HG03354 (cell line): ENCODE measurements around the gene SWSAP1.
"Not testable (repeated sequence)": the region's sequence is repeated elsewhere in the genome, so short reads cannot be mapped to it uniquely, and the experiment has no call there.

Experiments
- ATAC-seq: cut with Tn5 transposase; IDR thresholded peaks from one replicate; pipeline ENCODE4 v1.9.1; 2021; ENCODE audit warnings: mild to moderate bottlenecking; ENCODE audit not compliant: unreplicated experiment, poor library complexity, severe bottlenecking

SWSAP1 gene

DNA sequence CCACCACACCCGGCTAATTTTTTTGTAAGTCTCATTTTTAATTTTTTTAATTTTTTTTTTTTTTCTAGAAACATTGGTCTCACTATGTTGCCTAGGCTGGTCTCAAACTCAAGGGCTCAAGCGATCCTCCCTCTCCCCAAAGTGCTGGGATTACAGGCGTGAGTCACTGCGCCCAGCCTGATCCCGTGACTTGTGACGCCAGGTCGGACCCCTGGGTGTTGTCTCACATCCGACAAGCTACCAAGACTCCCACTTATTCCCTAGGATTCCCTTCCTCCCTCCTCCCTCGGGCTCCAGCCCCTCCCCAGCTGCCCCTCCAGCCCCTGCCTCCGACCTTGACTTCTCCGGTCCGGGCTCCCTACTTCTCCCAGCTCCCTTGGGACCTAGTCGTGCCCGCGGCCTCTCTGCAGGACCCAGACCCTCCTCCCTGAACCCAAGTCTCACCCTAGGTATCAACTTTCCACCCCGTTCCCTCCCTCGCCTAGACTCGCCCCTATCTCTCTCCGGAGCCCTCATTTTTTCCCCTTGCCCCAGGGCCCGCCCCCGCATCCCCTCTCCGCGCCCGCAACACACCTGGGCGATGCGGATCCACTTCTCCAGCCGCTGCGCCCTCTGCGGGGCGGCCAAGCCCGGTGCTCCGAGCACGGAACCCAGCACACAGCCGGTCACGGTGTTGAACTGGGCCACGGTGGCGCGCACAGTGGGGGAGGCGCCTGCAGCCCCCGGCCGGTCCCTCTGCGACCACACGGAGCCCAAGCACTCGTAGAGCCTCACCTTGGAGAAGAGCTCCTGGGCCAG lies 31.6 kb downstream of the SWSAP1 start:
- no peak for ATAC-seq

DNA sequence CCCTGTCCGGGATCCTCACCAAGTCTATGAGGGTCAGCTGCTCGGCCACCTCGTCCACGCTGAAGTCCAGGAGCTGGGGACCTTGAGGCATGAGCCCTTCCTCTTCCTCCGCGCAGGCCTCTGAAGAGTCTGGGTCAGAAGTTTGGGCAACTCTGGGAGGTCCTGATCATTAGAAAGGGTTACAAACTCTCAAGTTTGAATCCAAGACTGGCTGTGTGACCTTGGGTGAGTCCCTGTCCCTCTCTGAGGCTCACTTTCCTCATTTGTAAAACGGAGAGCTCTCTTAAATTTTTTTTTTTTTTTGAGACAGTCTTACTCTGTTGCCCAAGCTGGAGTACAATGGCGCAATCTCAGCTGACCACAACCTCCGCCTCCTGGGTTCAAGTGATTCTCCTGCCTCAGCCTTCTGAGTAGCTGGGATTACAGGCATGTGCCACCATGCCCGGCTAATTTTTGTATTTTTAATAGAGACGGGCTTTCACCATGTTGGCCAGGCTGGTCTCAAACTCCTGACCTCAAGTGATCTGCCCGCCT lies 32.3 kb downstream of the SWSAP1 start:
- not testable (repeated sequence) for ATAC-seq

DNA sequence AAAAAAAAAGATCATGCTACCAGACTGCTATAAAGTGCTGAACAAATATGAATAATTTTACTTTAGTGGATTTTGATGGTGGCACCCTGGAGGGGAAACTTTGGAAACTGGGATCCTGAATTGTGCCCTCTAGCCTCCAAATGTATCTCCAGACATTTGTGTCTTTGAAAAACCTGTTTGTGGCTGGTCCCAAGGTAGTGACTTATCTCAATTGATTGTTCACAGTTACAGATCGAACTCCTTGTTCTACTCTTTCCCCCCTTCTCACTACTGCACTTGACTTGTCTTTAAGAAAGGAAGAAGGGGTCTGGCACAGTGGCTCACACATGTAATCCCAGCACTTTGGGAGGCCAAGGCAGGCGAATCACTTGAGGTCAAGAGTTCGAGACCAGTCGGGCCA lies 34.1 kb downstream of the SWSAP1 start:
- ATAC-seq, result no peak

GRCh38 chr19:11410682-11411081 lies 36.2 kb downstream of the SWSAP1 start:
- no peak for ATAC-seq

GRCh38 chr19:11414544-11414943 lies 40.1 kb downstream of the SWSAP1 start:
- no peak for ATAC-seq

- no peak for ATAC-seq
These were observed 42.0 kb downstream of the SWSAP1 start for GRCh38 chr19:11416346-11417052.

- ATAC-seq, result no peak
These were observed 43.7 kb downstream of the SWSAP1 start for GRCh38 chr19:11418094-11418548.

- ATAC-seq, result no peak
These were observed 44.4 kb downstream of the SWSAP1 start, which contains the start of gene RGL3 for GRCh38 chr19:11418549-11419506. Gene RGL3, minus strand, starts transcription at chr19:11419314. Its CDS starts 36 bp downstream, at chr19:11419278.

DNA sequence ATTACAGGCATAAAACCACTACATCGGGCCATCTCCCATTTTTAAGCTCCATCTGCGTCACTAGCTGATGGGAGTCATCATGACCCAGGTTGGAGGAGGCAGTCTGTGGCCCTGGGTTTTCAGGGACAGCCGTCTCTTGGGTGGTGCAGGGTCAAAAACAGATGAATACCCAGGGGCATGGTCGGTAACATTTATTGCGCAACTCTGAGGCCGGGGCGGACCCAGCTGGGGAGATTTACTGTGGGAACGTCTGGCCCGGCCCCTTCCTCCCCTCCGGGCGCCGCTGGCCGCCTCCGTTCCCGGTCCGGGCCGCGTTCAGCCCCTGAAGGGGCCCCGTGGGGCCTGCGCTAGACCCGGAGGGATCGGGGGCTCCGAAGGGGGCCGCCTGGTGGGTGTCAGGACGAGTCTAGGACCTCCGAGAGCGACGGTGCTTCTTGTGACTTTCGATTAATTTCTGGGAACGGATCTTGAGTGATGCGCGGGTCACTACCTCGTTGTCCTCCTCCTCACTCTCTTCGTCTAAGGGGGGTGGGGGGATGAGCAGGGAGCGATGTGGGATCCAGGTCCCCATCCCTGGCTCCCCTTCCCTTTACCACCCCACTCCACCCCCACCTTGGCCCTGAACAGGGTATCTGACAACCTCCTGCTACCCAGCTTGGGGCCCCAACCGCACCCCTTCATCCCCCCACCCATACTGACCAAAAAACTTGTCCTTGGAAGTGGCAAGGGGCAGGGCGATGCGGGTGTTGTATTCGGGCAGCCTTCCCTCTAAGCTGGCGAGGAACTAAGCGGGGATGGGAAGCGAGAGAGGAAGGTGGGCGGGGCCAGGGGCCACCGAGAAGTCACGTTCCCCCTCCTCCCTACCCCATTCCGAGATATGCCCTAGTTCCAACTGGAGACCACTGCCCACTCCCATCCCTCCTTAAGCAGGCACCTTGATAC lies 46.2 kb downstream of the SWSAP1 start:
- no peak for ATAC-seq

DNA sequence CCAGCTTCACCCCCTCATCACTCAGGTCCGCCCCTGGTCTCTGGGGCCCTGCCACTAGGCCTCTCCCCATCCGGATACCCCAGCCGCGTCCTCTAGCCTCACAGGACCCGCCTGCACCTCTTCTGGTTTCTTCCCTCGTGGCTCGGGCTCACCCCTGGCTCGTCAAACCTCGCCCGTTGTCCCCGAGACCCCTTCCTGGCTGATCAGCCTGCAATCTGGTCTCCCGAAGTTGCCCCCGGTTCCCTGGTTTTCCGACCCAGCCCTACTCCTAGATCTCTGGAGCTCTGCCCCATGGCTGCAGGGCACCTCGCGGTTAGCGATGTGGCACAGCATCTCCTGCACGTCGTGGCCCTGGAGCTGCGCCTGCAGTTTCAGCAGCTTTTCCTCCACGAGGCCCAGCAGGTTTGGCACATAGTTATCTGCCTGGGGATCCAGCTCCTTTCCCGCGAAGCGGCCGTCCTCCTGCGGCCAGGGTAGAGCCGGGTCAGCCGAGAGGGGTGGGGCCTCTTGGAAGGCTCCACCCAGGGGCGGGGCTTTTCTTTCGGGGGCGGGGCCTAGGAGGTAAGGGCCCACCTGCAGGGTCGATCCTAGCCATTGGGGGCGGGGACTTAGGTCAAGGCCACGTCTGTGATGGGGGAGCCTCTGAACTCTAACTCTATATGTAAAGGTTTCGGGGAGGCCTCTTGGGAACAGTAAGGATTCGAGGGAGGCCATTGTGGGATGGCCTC lies 47.1 kb downstream of the SWSAP1 start:
- ATAC-seq, result peak; percentile 54

GRCh38 chr19:11422163-11423065 lies 47.9 kb downstream of the SWSAP1 start:
- ATAC-seq, result peak; percentile 65

DNA sequence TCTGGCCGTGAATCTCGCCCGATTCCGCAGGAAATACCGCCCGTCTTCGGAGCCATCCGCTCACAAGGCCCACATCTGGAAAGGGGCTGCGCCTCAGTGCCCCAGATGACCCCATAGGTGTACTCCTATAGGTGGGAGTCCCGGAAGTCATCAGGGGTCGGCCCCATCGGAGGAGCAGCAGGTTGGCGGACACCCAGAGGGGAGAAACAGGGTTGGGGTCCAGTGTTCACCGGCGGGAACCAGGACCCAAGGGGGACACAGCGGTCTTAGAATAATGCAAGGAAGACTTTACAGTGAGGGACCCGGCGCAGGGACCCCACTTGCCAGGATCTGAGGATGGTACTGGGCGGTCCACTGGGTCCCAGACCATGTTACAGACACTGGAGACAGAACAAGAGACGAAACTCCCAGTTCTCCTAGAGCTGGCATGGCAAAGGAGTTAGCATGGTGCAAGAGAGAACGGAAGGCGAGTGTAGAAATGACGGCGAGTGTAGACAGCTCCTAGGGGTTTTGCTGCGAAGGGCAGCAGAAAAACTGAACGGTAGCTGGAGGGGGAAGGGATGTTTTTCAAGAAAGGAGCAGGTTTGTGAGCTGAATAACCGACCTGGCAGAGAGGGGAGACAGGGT lies 48.8 kb downstream of the SWSAP1 start:
- no peak for ATAC-seq

DNA sequence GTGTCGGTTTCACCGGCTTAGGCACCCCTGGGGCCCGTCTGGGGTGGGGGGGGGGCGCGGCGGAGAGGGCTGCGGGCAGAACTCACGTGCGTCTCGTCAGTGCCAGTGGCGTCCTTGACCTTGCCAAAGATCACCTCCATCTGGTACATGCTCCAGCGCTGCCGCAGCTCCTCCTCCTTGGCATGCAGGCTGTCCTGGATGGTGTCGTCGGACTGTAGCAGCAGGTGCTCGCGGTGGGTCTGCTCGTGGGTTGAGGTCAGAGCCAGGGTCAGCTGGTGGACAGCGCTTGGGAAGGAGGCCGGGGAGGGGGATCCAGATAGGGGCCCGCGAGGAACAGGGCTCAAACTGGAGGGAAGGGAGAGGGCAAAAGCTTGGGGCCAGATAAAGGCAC lies 49.3 kb downstream of the SWSAP1 start:
- ATAC-seq, result no peak
